Fibroblast of lung (primary cell): ENCODE data around the gene FUT8. TPM values are rescaled to one million over a fixed set of nuclear protein-coding genes. Genes with fewer than 3 reads are reported as not detected.

Experiments
- DNase-seq, 2 donors: peaks; one replicate each; pipeline versions ENCODE4 v3.0.0 to v3.0.0-alpha.2; 2010; ENCODE audit warnings: low read depth in 2 of 2
- H2AFZ ChIP-seq: 2 replicates; pipeline ENCODE4 v1.5.1; 2012; ENCODE audit warnings: low read length, control low read depth, inconsistent platforms
- H3K27ac ChIP-seq: 2 replicates; pipeline ENCODE4 v1.5.1; 2011; ENCODE audit warnings: low read length, control low read depth; ENCODE audit not compliant: insufficient read depth
- H3K27me3 ChIP-seq: 2 replicates; pipeline ENCODE4 v1.5.1; 2011; ENCODE audit warnings: mild to moderate bottlenecking, low read length; ENCODE audit not compliant: control insufficient read depth, insufficient read depth
- H3K36me3 ChIP-seq: 2 replicates; pipeline ENCODE4 v1.5.1; 2011; ENCODE audit warnings: low read length; ENCODE audit not compliant: control insufficient read depth, insufficient read depth
- H3K4me1 ChIP-seq: 2 replicates; pipeline ENCODE4 v1.5.1; 2011; ENCODE audit warnings: low read length; ENCODE audit not compliant: control insufficient read depth, insufficient read depth; ENCODE audit errors: extremely low read depth
- H3K4me2 ChIP-seq: 2 replicates; pipeline ENCODE4 v1.5.1; 2011; ENCODE audit warnings: low read length, control low read depth; ENCODE audit not compliant: insufficient read depth; ENCODE audit errors: extremely low read depth
- H3K4me3 ChIP-seq, 4 experiments: fragments of 200-600 bp in 1 of 4; sonication (generic) in 1 of 4; replicated peaks in 1 of 4; 2 replicates each; pipeline ENCODE4 v1.5.1; 2011 to 2016; ENCODE audit warnings: low read length in 4 of 4, low read depth in 3 of 4, mild to moderate bottlenecking in 3 of 4, control low read depth in 2 of 4, inconsistent platforms in 1 of 4, mixed read lengths in 1 of 4; ENCODE audit not compliant: insufficient read depth in 1 of 4; ENCODE audit errors: control extremely low read depth in 1 of 4
- H3K79me2 ChIP-seq: 2 replicates; pipeline ENCODE4 v1.5.1; 2012; ENCODE audit warnings: mild to moderate bottlenecking, low read length, inconsistent platforms; ENCODE audit not compliant: control insufficient read depth, insufficient read depth
- H3K9ac ChIP-seq: 2 replicates; pipeline ENCODE4 v1.5.1; 2011; ENCODE audit warnings: mild to moderate bottlenecking, low read length, control low read depth; ENCODE audit not compliant: insufficient read depth
- H3K9me3 ChIP-seq: 2 replicates; pipeline ENCODE4 v1.5.1; 2012; ENCODE audit warnings: low read depth, low read length; ENCODE audit not compliant: control insufficient read depth, insufficient read depth
- H4K20me1 ChIP-seq: 2 replicates; pipeline ENCODE4 v1.5.1; 2011; ENCODE audit warnings: low read length; ENCODE audit not compliant: control insufficient read depth, insufficient read depth; ENCODE audit errors: extremely low read depth
- CTCF ChIP-seq, 2 donors: IDR thresholded peaks in 1 of 2; conservative IDR thresholded peaks in 1 of 2; 1 replicate in 1 of 2; 2 replicates in 1 of 2; pipeline ENCODE4 v1.5.1; 2011 to 2012; ENCODE audit warnings: low read length in 2 of 2, control low read depth in 1 of 2, inconsistent platforms in 1 of 2, low read depth in 1 of 2, mild to moderate bottlenecking in 1 of 2
- EZH2 ChIP-seq: IDR thresholded peaks from 2 replicates; pipeline ENCODE4 v1.5.1; 2012; ENCODE audit warnings: low read length, control low read depth, mild to moderate bottlenecking; ENCODE audit errors: missing control alignments
- polyA plus RNA-seq, 2 donors: library from polyadenylated mRNA; depleted of rRNA in 1 of 2; stranded (reverse) in 1 of 2; unstranded in 1 of 2; fragments of >200 nt; gene quantifications; 2 replicates each; pipeline ENCODE4 v1.2.1, GENCODE V29; 2011 to 2012; ENCODE audit warnings: missing spikeins in 1 of 2
- total RNA-seq: library from RNA; depleted of rRNA; stranded (reverse); fragments of >200 nt; gene quantifications from 2 replicates; pipeline ENCODE4 v1.2.1, GENCODE V29; 2014

FUT8 gene
- total and polyA plus RNA-seq, 2 donors (not counting 1 experiment from before 2014, with no cell fraction given): 51.4 to 95.8 TPM

GRCh38 chr14:65513671-65514070 lies 101.1 kb downstream of the FUT8 start:
- Histone ChIP-seq H3K9me3 (no peaks in the 10 kb centered on the region), H3K4me1 (no peaks in the 10 kb centered on the region), H3K79me2 (no peaks in the 10 kb centered on the region), H3K4me3 (no peak overlapping the region), H3K27me3 (no peaks in the 10 kb centered on the region), H3K36me3 (no peaks in the 10 kb centered on the region), H2AFZ (no peak overlapping the region), H3K27ac (no peak overlapping the region), H3K9ac (no peak overlapping the region), H3K4me2 (no peak overlapping the region), H4K20me1 (no peaks in the 10 kb centered on the region)
- DNase-seq: no peak
- no peak for TF ChIP-seq CTCF (conservative IDR thresholded peaks at IDR 0.05 in 1 of 2, IDR thresholded peaks at IDR 0.05 in 1 of 2; ENCODE audit: low read depth in 1 of 2, low read length in 2 of 2)
- no peak for TF ChIP-seq EZH2

- H3K4me1 ChIP-seq: no peaks in the 10 kb centered on the region
- H3K4me3 ChIP-seq: no peak overlapping the region
- H3K27me3 ChIP-seq: no peaks in the 10 kb centered on the region
- no peak for TF ChIP-seq EZH2
- TF ChIP-seq CTCF (conservative IDR thresholded peaks at IDR 0.05 in 1 of 2, IDR thresholded peaks at IDR 0.05 in 1 of 2; ENCODE audit: low read depth in 1 of 2, low read length in 2 of 2): no peak
- no peak overlapping the region for H3K9ac ChIP-seq
- no peaks in the 10 kb centered on the region for H3K9me3 ChIP-seq
- no peak for DNase-seq
- H2AFZ ChIP-seq: no peak overlapping the region
- H3K27ac ChIP-seq: no peak overlapping the region
- H3K79me2 ChIP-seq: no peaks in the 10 kb centered on the region
- no peak overlapping the region for H3K4me2 ChIP-seq
- H3K36me3 ChIP-seq: no peaks in the 10 kb centered on the region
- no peaks in the 10 kb centered on the region for H4K20me1 ChIP-seq
These were observed 105.4 kb downstream of the FUT8 start for GRCh38 chr14:65517635-65518542.

GRCh38 chr14:65528069-65528468 lies 115.5 kb downstream of the FUT8 start:
- H3K4me1 ChIP-seq: no peaks in the 10 kb centered on the region
- no peak overlapping the region for H3K27ac ChIP-seq
- no peak overlapping the region for H3K9ac ChIP-seq
- no peaks in the 10 kb centered on the region for H4K20me1 ChIP-seq
- H3K4me3 ChIP-seq: no peak overlapping the region
- no peaks in the 10 kb centered on the region for H3K79me2 ChIP-seq
- H2AFZ ChIP-seq: no peak overlapping the region
- no peak for DNase-seq
- no peaks in the 10 kb centered on the region for H3K9me3 ChIP-seq
- H3K4me2 ChIP-seq: no peak overlapping the region
- H3K36me3 ChIP-seq: no peaks in the 10 kb centered on the region
- TF ChIP-seq EZH2 (no peak), CTCF (conservative IDR thresholded peaks at IDR 0.05 in 1 of 2, IDR thresholded peaks at IDR 0.05 in 1 of 2; ENCODE audit: low read depth in 1 of 2, low read length in 2 of 2) (no peak)
- no peaks in the 10 kb centered on the region for H3K27me3 ChIP-seq
